Activated effector memory CD4-positive, alpha-beta T cell treated with anti-CD3 and anti-CD28 coated beads, Interleukin-2, amount 50 U/mL, for 16 hours (primary cell): ENCODE measurements around the gene HES5.
A peak's percentile ranks its signal among the peaks of the same experiment; 100 is the strongest.
"Not testable (repeated sequence)": the region's sequence is repeated elsewhere in the genome, so short reads cannot be mapped to it uniquely, and the experiment has no call there.

Source experiments
- DNase-seq: peaks from one replicate; pipeline ENCODE4 v3.0.0-alpha.2; 2020

Gene HES5

DNA sequence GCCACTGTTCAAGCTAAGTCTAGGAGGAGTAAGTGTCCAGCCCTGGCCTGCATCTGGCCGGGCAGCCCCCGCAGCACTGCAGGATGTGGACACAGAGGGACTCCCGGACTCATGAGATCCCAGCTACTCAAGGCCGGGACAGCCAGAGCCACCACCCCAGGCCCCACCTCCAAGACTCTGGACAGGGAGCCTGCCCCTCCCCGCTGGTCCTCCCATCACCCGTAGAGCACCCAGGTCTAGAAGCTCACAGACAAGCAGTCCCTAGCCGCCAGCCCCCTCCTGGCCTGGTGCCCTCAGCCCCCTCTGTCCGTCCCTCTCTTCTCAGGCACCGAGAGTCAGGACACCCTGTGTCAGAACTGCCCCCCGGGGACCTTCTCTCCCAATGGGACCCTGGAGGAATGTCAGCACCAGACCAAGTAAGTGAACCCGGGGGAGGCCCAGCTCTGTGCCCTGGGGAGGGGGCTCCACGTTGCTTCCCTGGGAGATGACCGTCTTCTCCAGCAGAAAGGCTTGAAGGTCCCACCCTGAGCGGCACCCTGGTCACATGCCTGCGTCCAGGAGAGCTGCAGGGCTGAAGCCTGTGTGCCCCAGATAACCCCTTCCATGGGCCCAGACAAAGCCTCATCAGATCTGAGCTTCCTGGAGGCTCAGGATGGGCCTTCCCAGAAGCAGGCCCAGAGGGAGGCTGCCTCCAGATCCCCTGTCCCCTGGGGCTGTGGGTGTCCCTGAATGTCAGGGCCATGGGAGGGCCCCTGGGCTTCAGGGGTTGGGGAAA, 30.4 kb upstream of the HES5 start:
- no peak for DNase-seq

GRCh38 chr1:2559509-2560298, 29.6 kb upstream of the HES5 start:
- DNase-seq, result no peak

DNA sequence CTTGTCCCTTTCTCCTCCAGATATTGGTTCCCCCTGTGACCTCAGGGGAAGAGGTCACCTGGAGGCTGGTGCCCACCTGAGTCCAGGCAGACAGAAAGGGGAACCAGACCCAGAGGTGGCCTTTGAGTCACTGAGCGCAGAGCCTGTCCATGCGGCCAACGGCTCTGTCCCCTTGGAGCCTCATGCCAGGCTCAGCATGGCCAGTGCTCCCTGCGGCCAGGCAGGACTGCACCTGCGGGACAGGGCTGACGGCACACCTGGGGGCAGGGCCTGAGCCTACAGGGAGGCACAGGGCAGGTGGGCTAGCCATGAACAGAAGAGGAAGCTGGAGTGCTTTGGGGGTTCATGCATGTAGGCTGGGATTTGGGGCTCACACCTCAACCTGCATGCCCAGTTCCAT, 28.8 kb upstream of the HES5 start:
- no peak for DNase-seq

GRCh38 chr1:2558420-2558819, 28.4 kb upstream of the HES5 start:
- DNase-seq, result no peak

DNA sequence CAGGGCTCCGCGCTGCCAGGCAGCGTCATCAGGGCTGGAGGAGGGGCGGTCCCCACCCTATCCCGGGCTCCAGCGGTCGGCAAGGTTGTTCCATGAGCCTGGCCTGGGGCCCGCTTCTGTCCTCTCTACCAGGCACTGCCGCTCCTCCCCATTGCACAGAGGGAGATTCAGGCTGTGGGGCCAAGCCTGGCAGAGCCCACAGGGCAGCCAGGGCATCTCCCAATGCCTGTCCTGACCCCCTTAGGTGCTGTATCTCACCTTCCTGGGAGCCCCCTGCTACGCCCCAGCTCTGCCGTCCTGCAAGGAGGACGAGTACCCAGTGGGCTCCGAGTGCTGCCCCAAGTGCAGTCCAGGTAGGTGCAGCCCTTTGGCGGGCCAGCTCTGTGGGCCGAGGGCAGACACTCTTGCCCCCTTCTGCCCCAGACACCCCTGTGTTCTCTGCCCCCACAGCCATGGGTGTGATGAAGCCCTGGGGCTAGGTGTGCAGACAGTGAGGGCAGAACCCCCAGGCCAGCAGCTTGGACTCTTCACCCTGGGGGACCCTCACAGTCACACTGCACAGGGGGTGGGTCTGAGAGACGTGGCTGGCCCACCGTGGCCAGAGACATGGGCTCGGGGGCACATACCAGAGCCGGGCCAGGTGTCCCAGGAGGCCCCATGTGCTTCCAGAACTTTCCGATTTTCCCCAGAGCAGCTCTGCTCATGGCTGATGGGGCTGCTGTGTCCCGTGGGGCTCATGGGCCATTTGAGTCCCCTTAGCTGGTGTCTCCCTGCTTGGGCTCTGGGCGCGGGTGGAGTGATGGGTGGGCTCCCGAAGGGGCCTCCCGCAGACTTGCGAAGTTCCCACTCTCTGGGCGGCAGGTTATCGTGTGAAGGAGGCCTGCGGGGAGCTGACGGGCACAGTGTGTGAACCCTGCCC, 27.7 kb upstream of the HES5 start:
- no peak for DNase-seq

- DNase-seq, result peak; percentile 77
These were observed 26.8 kb upstream of the HES5 start for GRCh38 chr1:2556678-2557481.

- DNase-seq, result peak; percentile 90
These were observed 26.2 kb upstream of the HES5 start, which contains the start of gene TNFRSF14 for GRCh38 chr1:2556277-2556677. TSS of gene TNFRSF14 (plus strand) at chr1:2556371. CDS start at chr1:2556665, 294 bp downstream.

GRCh38 chr1:2555634-2556276, 25.7 kb upstream of the HES5 start:
- DNase-seq, result peak; percentile 89

DNA sequence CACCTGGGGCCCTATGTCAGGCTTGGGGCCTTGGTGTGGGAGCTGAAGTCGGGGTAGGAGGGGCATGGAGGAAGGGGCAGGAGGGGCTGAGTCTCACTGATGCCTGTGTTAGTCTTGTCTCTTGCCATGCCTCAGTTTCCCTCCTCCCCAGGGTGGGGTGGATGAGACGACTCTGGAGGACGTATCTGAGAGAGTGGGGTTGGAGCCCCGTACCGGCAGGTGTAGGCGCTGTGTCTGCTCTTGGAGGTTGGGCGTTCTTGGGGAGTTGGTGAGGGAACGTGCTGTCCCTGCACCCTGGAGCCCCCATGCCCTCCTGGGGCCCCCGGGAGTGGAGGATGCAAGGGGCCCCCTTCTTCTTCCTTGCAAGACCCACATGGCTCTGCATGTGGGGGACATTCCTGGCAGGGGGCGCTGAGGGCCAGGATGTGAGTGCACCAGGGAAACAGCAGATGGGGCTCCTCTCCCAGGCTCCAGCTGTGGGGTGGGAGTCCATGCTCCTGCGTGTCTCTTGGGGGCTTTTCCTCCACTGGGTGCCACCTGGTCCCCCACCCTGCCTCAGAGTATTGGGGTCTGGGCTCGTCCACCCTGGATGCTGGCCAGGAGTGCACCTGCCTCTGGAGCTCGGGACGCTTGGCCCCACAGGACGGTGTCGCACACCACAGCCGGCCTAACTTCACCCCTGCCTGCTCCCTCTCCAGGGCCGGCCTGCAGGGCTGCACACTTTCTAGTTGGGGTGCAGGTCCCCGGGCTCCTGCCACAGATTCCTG, 24.7 kb upstream of the HES5 start:
- DNase-seq, result peak; percentile 76

- DNase-seq, result no peak
These were observed 24.0 kb upstream of the HES5 start for GRCh38 chr1:2553871-2554620.

- DNase-seq, result not testable (repeated sequence)
These were observed 23.0 kb upstream of the HES5 start for GRCh38 chr1:2553076-2553475.

- DNase-seq, result no peak
These were observed 22.1 kb upstream of the HES5 start for GRCh38 chr1:2552189-2552588.

GRCh38 chr1:2551544-2551943, 21.5 kb upstream of the HES5 start:
- not testable (repeated sequence) for DNase-seq

GRCh38 chr1:2550309-2550861, 20.3 kb upstream of the HES5 start:
- DNase-seq, result not testable (repeated sequence)

DNA sequence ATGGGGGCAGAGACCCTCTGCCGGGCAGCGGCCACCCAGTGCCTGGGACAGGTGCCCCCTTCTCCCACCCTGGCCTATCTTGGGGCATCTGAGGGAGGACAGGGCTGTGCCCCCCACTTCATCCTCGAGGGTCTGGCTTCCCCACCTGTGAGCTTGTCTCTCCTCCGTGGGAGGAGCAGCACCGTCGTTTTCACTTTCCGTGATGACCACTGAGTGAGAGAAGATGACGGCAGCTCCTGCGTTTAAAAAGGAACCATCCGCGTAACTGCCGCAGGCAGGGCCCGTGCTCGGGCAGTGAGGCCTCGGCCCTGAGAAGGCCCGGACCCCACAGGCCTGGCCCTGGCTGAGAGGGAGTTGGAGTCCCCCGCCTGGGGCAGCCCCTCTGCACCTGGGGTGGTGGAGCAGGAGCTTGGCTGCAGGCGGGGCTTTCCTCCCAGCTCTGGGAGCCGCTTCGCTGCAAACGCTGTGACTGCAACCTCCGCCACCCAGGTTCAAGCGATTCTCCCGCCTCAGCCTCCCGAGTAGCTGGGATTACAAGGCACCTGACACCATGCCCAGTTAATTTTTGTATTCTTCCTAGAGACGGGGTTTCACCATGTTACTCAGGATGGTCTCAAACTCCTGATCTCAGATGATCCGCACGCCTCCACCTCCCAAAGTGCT, 19.4 kb upstream of the HES5 start:
- DNase-seq, result not testable (repeated sequence)

- DNase-seq, result peak; percentile 94
These were observed 18.1 kb upstream of the HES5 start for GRCh38 chr1:2548068-2548589.

DNA sequence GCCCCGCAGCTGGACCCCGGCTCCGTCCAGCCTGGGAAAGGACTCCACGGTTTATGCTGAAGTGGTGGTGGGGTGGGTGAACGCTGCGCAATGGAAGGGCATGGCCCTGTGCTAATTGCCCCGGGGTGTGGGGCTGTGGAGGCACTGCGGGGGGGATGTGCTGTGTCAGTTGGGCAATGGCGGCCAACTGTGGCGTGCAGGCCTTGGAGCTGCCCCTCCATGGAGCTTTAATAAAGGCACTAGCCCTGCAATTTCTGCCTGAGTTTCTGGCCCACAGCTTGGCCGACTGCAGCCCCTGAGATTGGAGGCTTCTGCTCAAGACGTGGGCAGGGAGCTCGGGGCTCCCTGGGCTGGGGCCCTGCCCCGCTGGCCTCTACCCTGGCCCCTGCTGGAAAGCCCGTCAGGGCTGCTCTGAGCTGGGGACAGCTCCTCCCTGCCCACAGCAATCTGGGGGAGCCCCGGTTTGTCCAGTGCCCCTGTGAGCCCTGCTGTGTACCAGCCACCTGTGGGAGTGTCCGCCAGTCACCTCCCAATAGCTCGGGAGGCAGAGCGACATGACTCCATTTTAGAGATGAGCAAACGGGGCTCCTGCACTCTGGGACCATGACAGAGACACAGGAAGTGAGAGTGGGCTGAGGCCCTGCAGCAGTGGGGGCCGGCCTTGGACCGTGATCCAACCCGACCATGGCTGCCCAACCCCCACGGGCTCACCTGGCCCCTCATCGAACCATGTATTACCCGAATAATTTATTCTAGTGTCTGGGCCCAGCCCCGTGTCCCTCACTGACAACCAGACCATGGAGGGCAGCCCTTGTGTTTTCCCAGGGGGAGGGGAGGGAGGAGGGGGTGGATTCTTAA, 17.4 kb upstream of the HES5 start:
- peak; percentile 81 for DNase-seq
